Fibroblast of lung (primary cell): ENCODE measurements around the gene EEF1A2. TPM values are rescaled to one million over a fixed set of nuclear protein-coding genes. Genes with fewer than 3 reads are reported as not detected.

Experiments
- DNase-seq, 2 donors: peaks; one replicate each; pipeline versions ENCODE4 v3.0.0 to v3.0.0-alpha.2; 2010; ENCODE audit warnings: low read depth in 2 of 2
- H2AFZ ChIP-seq: 2 replicates; pipeline ENCODE4 v1.5.1; 2012; ENCODE audit warnings: low read length, control low read depth, inconsistent platforms
- H3K27ac ChIP-seq: 2 replicates; pipeline ENCODE4 v1.5.1; 2011; ENCODE audit warnings: low read length, control low read depth; ENCODE audit not compliant: insufficient read depth
- H3K27me3 ChIP-seq: 2 replicates; pipeline ENCODE4 v1.5.1; 2011; ENCODE audit warnings: mild to moderate bottlenecking, low read length; ENCODE audit not compliant: control insufficient read depth, insufficient read depth
- H3K36me3 ChIP-seq: 2 replicates; pipeline ENCODE4 v1.5.1; 2011; ENCODE audit warnings: low read length; ENCODE audit not compliant: control insufficient read depth, insufficient read depth
- H3K4me1 ChIP-seq: 2 replicates; pipeline ENCODE4 v1.5.1; 2011; ENCODE audit warnings: low read length; ENCODE audit not compliant: control insufficient read depth, insufficient read depth; ENCODE audit errors: extremely low read depth
- H3K4me2 ChIP-seq: 2 replicates; pipeline ENCODE4 v1.5.1; 2011; ENCODE audit warnings: low read length, control low read depth; ENCODE audit not compliant: insufficient read depth; ENCODE audit errors: extremely low read depth
- H3K4me3 ChIP-seq, 4 experiments: fragments of 200-600 bp in 1 of 4; sonication (generic) in 1 of 4; replicated peaks in 1 of 4; 2 replicates each; pipeline ENCODE4 v1.5.1; 2011 to 2016; ENCODE audit warnings: low read length in 4 of 4, low read depth in 3 of 4, mild to moderate bottlenecking in 3 of 4, control low read depth in 2 of 4, inconsistent platforms in 1 of 4, mixed read lengths in 1 of 4; ENCODE audit not compliant: insufficient read depth in 1 of 4; ENCODE audit errors: control extremely low read depth in 1 of 4
- H3K79me2 ChIP-seq: 2 replicates; pipeline ENCODE4 v1.5.1; 2012; ENCODE audit warnings: mild to moderate bottlenecking, low read length, inconsistent platforms; ENCODE audit not compliant: control insufficient read depth, insufficient read depth
- H3K9ac ChIP-seq: 2 replicates; pipeline ENCODE4 v1.5.1; 2011; ENCODE audit warnings: mild to moderate bottlenecking, low read length, control low read depth; ENCODE audit not compliant: insufficient read depth
- H3K9me3 ChIP-seq: 2 replicates; pipeline ENCODE4 v1.5.1; 2012; ENCODE audit warnings: low read depth, low read length; ENCODE audit not compliant: control insufficient read depth, insufficient read depth
- H4K20me1 ChIP-seq: 2 replicates; pipeline ENCODE4 v1.5.1; 2011; ENCODE audit warnings: low read length; ENCODE audit not compliant: control insufficient read depth, insufficient read depth; ENCODE audit errors: extremely low read depth
- CTCF ChIP-seq, 2 donors: IDR thresholded peaks in 1 of 2; conservative IDR thresholded peaks in 1 of 2; 1 replicate in 1 of 2; 2 replicates in 1 of 2; pipeline ENCODE4 v1.5.1; 2011 to 2012; ENCODE audit warnings: low read length in 2 of 2, control low read depth in 1 of 2, inconsistent platforms in 1 of 2, low read depth in 1 of 2, mild to moderate bottlenecking in 1 of 2
- EZH2 ChIP-seq: IDR thresholded peaks from 2 replicates; pipeline ENCODE4 v1.5.1; 2012; ENCODE audit warnings: low read length, control low read depth, mild to moderate bottlenecking; ENCODE audit errors: missing control alignments
- polyA plus RNA-seq, 2 donors: library from polyadenylated mRNA; depleted of rRNA in 1 of 2; stranded (reverse) in 1 of 2; unstranded in 1 of 2; fragments of >200 nt; gene quantifications; 2 replicates each; pipeline ENCODE4 v1.2.1, GENCODE V29; 2011 to 2012; ENCODE audit warnings: missing spikeins in 1 of 2
- total RNA-seq: library from RNA; depleted of rRNA; stranded (reverse); fragments of >200 nt; gene quantifications from 2 replicates; pipeline ENCODE4 v1.2.1, GENCODE V29; 2014

The EEF1A2 gene
- total and polyA plus RNA-seq, 2 donors (not counting 1 experiment from before 2014, with no cell fraction given), result 0.16 to 1.7 TPM

- H3K36me3 ChIP-seq, result peaks cover 5% of the 10 kb centered on the region
- H3K4me3 ChIP-seq, result peak within 1 kb of the TSS; percentile 69 to 92 (median 92)
- peaks cover 14% of the 10 kb centered on the region for H3K79me2 ChIP-seq
- H3K4me1 ChIP-seq, result peaks cover 2% of the 10 kb centered on the region
- DNase-seq, result peak; percentile 67 to 80
- peak within 1 kb of the TSS; percentile 62 for H2AFZ ChIP-seq
- H4K20me1 ChIP-seq, result no peaks in the 10 kb centered on the region
- peak within 1 kb of the TSS; percentile 81 for H3K9ac ChIP-seq
- peak within 1 kb of the TSS; percentile 79 for H3K27ac ChIP-seq
- H3K4me2 ChIP-seq, result peak within 1 kb of the TSS; percentile 87
- no peaks in the 10 kb centered on the region for H3K27me3 ChIP-seq
- no peaks in the 10 kb centered on the region for H3K9me3 ChIP-seq
- TF ChIP-seq CTCF (conservative IDR thresholded peaks at IDR 0.05 in 1 of 2, IDR thresholded peaks at IDR 0.05 in 1 of 2; ENCODE audit: low read depth in 1 of 2, low read length in 2 of 2) (no peak), EZH2 (no peak)
These were observed 21.6 kb upstream of the EEF1A2 start, which contains the start of gene PPDPF for GRCh38 chr20:63520504-63520933. PPDPF (plus strand) TSS chr20:63520765; CDS start chr20:63521309, 544 bp downstream.

DNA sequence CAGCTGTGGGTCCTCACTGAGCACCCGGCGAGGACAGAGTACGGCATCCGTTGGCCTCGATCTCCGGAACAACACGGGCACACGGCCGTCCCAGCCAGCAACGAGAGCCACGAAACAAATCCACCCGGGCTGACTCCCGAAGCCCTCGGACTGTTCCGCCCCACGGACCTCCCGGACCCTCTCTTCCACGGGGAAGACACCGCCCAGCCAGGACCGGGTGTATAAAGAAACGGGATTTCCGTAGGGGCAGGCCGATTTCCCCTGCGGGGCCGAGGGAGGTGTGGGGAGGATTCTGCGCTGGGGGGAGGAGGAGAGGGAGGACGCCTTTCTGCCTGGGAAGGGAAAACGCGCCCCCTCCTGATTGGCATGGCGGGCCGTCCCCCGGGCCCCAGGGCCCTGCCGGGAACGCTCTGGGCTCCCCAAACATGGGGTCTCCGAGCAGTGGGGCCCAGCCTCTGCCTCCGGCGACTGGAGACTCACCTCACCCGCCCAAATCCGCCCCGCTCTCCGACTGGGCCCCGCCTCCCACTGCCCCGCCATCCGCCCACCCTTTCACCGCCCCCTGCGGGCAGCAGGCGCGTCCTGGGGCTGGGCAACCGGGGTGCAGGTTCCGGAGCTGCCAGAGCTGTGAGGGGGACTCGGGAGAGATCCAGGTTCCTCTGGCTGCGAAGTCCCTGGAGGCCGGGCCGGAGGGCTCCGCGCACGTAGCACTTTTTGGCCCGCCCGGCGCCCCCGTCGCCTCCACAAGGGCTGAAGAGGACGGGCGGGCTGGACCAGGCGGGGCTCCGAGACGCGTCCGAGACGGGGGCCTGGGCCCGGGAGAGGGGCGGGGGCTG, 21.0 kb upstream of the EEF1A2 start:
- Histone ChIP-seq H3K4me1 (peaks cover 2% of the 10 kb centered on the region), H4K20me1 (no peaks in the 10 kb centered on the region), H3K79me2 (peaks cover 14% of the 10 kb centered on the region), H3K4me3 (peak overlapping the region; percentile 54 to 92 (median 62)), H3K27me3 (no peaks in the 10 kb centered on the region), H2AFZ (peak overlapping the region; percentile 62), H3K9me3 (no peaks in the 10 kb centered on the region), H3K4me2 (peak overlapping the region; percentile 87), H3K9ac (peak overlapping the region; percentile 81), H3K36me3 (peaks cover 5% of the 10 kb centered on the region), H3K27ac (peak overlapping the region; percentile 27)
- DNase-seq, result peak; percentile 46 to 49
- TF ChIP-seq EZH2 (no peak), CTCF (conservative IDR thresholded peaks at IDR 0.05 in 1 of 2, IDR thresholded peaks at IDR 0.05 in 1 of 2; ENCODE audit: low read depth in 1 of 2, low read length in 2 of 2) (peak; percentile 24 to 25)

- TF ChIP-seq EZH2 (no peak), CTCF (conservative IDR thresholded peaks at IDR 0.05 in 1 of 2, IDR thresholded peaks at IDR 0.05 in 1 of 2; ENCODE audit: low read depth in 1 of 2, low read length in 2 of 2) (no peak)
These were observed 20.2 kb upstream of the EEF1A2 start for GRCh38 chr20:63518946-63519667.

More at GRCh38 chr20:63518946-63519667, 20.2 kb upstream of the EEF1A2 start:
- Histone ChIP-seq H3K27ac (no peak overlapping the region), H3K79me2 (peaks cover 14% of the 10 kb centered on the region), H2AFZ (peak overlapping the region; percentile 62), H3K9me3 (no peaks in the 10 kb centered on the region), H3K9ac (no peak overlapping the region), H4K20me1 (no peaks in the 10 kb centered on the region), H3K36me3 (peaks cover 5% of the 10 kb centered on the region), H3K4me3 (peak overlapping the region; percentile 54 to 92 (median 62)), H3K27me3 (no peaks in the 10 kb centered on the region), H3K4me1 (peaks cover 2% of the 10 kb centered on the region), H3K4me2 (no peak overlapping the region)
- DNase-seq, result no peak
